Activated CD8-positive, alpha-beta memory T cell treated with anti-CD3 and anti-CD28 coated beads, Interleukin-2, amount 10 ng/mL, durations not matched to agents 7 days and 5 days (primary cell): ENCODE data around the gene CYB5A. TPM values are rescaled to one million over a fixed set of nuclear protein-coding genes. Genes with fewer than 3 reads are reported as not detected.
"Not testable (repeated sequence)": the region's sequence is repeated elsewhere in the genome, so short reads cannot be mapped to it uniquely, and the experiment has no call there.

Experiments used
- ATAC-seq: fragments of 150-1000 bp; cut with Tn5 transposase; one replicate; pipeline ENCODE4 v1.10.0; 2021; ENCODE audit warnings: moderate library complexity
- CTCF ChIA-PET: fragments of 350-600 bp; sonication (Branson Sonifier 250); formaldehyde crosslinking; loops from one replicate; lab custom pipeline; 2021; ENCODE audit warnings: antibody characterized with exemption; lab: Charles Lee
- DNase-seq: peaks from one replicate; pipeline ENCODE4 v3.0.0-alpha.2; 2020
- H3K27ac Mint-ChIP-seq: one replicate; pipeline ENCODE4 v1.8.0; 2021; ENCODE audit warnings: mild to moderate bottlenecking, mixed read lengths
- H3K27me3 Mint-ChIP-seq: one replicate; pipeline ENCODE4 v1.8.0; 2021; ENCODE audit warnings: mixed read lengths
- H3K36me3 Mint-ChIP-seq: one replicate; pipeline ENCODE4 v1.8.0; 2021; ENCODE audit warnings: mild to moderate bottlenecking, mixed read lengths
- H3K4me1 Mint-ChIP-seq: one replicate; pipeline ENCODE4 v1.8.0; 2021; ENCODE audit warnings: mixed read lengths
- H3K4me3 Mint-ChIP-seq: one replicate; pipeline ENCODE4 v1.8.0; 2021; ENCODE audit warnings: mild to moderate bottlenecking, moderate library complexity, mixed read lengths
- H3K9me3 Mint-ChIP-seq: one replicate; pipeline ENCODE4 v1.8.0; 2022; ENCODE audit warnings: low read depth, mixed read lengths
- total RNA-seq, 2 experiments: library from RNA; stranded (reverse); gene quantifications; one replicate each; pipeline ENCODE4 v1.2.3, GENCODE V29; 2021

CYB5A gene
- 10 to 100 TPM; 27.1 to 35.6 TPM for total RNA-seq

- CTCF ChIA-PET, result no interaction called here
- Mint-ChIP-seq H3K36me3 (peaks cover 2% of the 10 kb centered on the region), H3K9me3 (no peaks in the 10 kb centered on the region), H3K27ac (peak within 1 kb of the TSS; percentile 77), H3K4me1 (peaks cover 11% of the 10 kb centered on the region), H3K27me3 (no peaks in the 10 kb centered on the region), H3K4me3 (peak within 1 kb of the TSS; percentile 90)
- ATAC-seq (peak; percentile 99), DNase-seq (peak; percentile 98)
These were observed at the start of gene CYB5A for GRCh38 chr18:74291771-74292540. CYB5A (minus strand) TSS chr18:74291963; CDS start chr18:74291875, 88 bp downstream.

GRCh38 chr18:74337912-74338309, 46.1 kb upstream of the CYB5A start:
- CTCF ChIA-PET, result no interaction called here
- peaks cover 4% of the 10 kb centered on the region for H3K9me3 Mint-ChIP-seq
- H3K4me1 Mint-ChIP-seq, result peaks cover 5% of the 10 kb centered on the region
- no peak overlapping the region for H3K4me3 Mint-ChIP-seq
- DNase-seq, result no peak
- H3K36me3 Mint-ChIP-seq, result no peaks in the 10 kb centered on the region
- peaks cover 27% of the 10 kb centered on the region for H3K27me3 Mint-ChIP-seq
- H3K27ac Mint-ChIP-seq, result no peak overlapping the region
- ATAC-seq, result no peak

- no peak overlapping the region for H3K4me3 Mint-ChIP-seq
- peaks cover 4% of the 10 kb centered on the region for H3K9me3 Mint-ChIP-seq
- peaks cover 4% of the 10 kb centered on the region for H3K4me1 Mint-ChIP-seq
- no peak overlapping the region for H3K27ac Mint-ChIP-seq
- CTCF ChIA-PET, result no interaction called here
- H3K36me3 Mint-ChIP-seq, result no peaks in the 10 kb centered on the region
- DNase-seq (no peak), ATAC-seq (no peak)
- peaks cover 26% of the 10 kb centered on the region for H3K27me3 Mint-ChIP-seq
These were observed 45.6 kb upstream of the CYB5A start for GRCh38 chr18:74337155-74337911.

GRCh38 chr18:74336656-74337055, 44.9 kb upstream of the CYB5A start:
- Mint-ChIP-seq H3K27ac (no peak overlapping the region), H3K9me3 (peaks cover 4% of the 10 kb centered on the region), H3K4me3 (no peak overlapping the region), H3K36me3 (no peaks in the 10 kb centered on the region), H3K4me1 (peaks cover 3% of the 10 kb centered on the region), H3K27me3 (peaks cover 24% of the 10 kb centered on the region)
- DNase-seq, result no peak
- CTCF ChIA-PET, result no interaction called here
- ATAC-seq, result no peak

GRCh38 chr18:74334242-74334893, 42.6 kb upstream of the CYB5A start:
- Mint-ChIP-seq H3K27me3 (peaks cover 27% of the 10 kb centered on the region), H3K4me3 (no peak overlapping the region)
- CTCF ChIA-PET, result interaction anchor here (1.5 kb wide), 1 partner anchor 10 kb away, joined by 3 read pairs; no protein-coding TSS in a partner anchor

GRCh38 chr18:74333091-74333490, 41.3 kb upstream of the CYB5A start:
- no peak overlapping the region for H3K27ac Mint-ChIP-seq

More at GRCh38 chr18:74334242-74334893, 42.6 kb upstream of the CYB5A start:
- H3K9me3 Mint-ChIP-seq, result peaks cover 4% of the 10 kb centered on the region
- ATAC-seq (no peak), DNase-seq (no peak)
- peaks cover 3% of the 10 kb centered on the region for H3K4me1 Mint-ChIP-seq
- H3K36me3 Mint-ChIP-seq, result no peaks in the 10 kb centered on the region
- no peak overlapping the region for H3K27ac Mint-ChIP-seq

GRCh38 chr18:74331404-74331803, 39.6 kb upstream of the CYB5A start:
- no peaks in the 10 kb centered on the region for H3K36me3 Mint-ChIP-seq
- CTCF ChIA-PET, result no interaction called here

More at GRCh38 chr18:74333091-74333490, 41.3 kb upstream of the CYB5A start:
- H3K27me3 Mint-ChIP-seq, result peaks cover 21% of the 10 kb centered on the region
- no peak overlapping the region for H3K4me3 Mint-ChIP-seq
- peaks cover 4% of the 10 kb centered on the region for H3K9me3 Mint-ChIP-seq
- CTCF ChIA-PET, result no interaction called here
- H3K36me3 Mint-ChIP-seq, result no peaks in the 10 kb centered on the region
- peaks cover 3% of the 10 kb centered on the region for H3K4me1 Mint-ChIP-seq
- DNase-seq (no peak), ATAC-seq (no peak)

GRCh38 chr18:74329688-74330205, 38.0 kb upstream of the CYB5A start:
- Mint-ChIP-seq H3K27ac (no peak overlapping the region), H3K9me3 (peaks cover 4% of the 10 kb centered on the region), H3K36me3 (no peaks in the 10 kb centered on the region), H3K4me1 (peaks cover 3% of the 10 kb centered on the region), H3K4me3 (no peak overlapping the region), H3K27me3 (peaks cover 19% of the 10 kb centered on the region)
- CTCF ChIA-PET, result interaction anchor here (0.7 kb wide), 1 partner anchor 109 kb away, joined by 3 read pairs; no protein-coding TSS in a partner anchor
- no peak for ATAC-seq
- no peak for DNase-seq

More at GRCh38 chr18:74331404-74331803, 39.6 kb upstream of the CYB5A start:
- peaks cover 3% of the 10 kb centered on the region for H3K4me1 Mint-ChIP-seq
- no peak overlapping the region for H3K4me3 Mint-ChIP-seq
- DNase-seq (no peak), ATAC-seq (no peak)
- H3K27me3 Mint-ChIP-seq, result peaks cover 16% of the 10 kb centered on the region
- peaks cover 4% of the 10 kb centered on the region for H3K9me3 Mint-ChIP-seq
- no peak overlapping the region for H3K27ac Mint-ChIP-seq

- Mint-ChIP-seq H3K27ac (no peak overlapping the region), H3K27me3 (peaks cover 16% of the 10 kb centered on the region), H3K4me1 (no peaks in the 10 kb centered on the region), H3K9me3 (no peaks in the 10 kb centered on the region), H3K4me3 (no peak overlapping the region), H3K36me3 (no peaks in the 10 kb centered on the region)
- DNase-seq (no peak), ATAC-seq (no peak)
- CTCF ChIA-PET, result interaction anchor here (0.7 kb wide), 1 partner anchor 14 kb away, joined by 3 read pairs; no protein-coding TSS in a partner anchor
These were observed 36.4 kb upstream of the CYB5A start for GRCh38 chr18:74328206-74328605.

- H3K27ac Mint-ChIP-seq, H3K4me1 Mint-ChIP-seq, H3K9me3 Mint-ChIP-seq, H3K4me3 Mint-ChIP-seq, H3K36me3 Mint-ChIP-seq, DNase-seq, CTCF ChIA-PET, ATAC-seq: not testable (repeated sequence)
- H3K27me3 Mint-ChIP-seq, result peaks cover 18% of the 10 kb centered on the region
These were observed 35.0 kb upstream of the CYB5A start for GRCh38 chr18:74326791-74327190.

- no peaks in the 10 kb centered on the region for H3K36me3 Mint-ChIP-seq
- no peaks in the 10 kb centered on the region for H3K4me1 Mint-ChIP-seq
- DNase-seq (no peak), ATAC-seq (no peak)
- CTCF ChIA-PET, result interaction anchor here (0.9 kb wide), 1 partner anchor 16 kb away, joined by 4 read pairs; no protein-coding TSS in a partner anchor
- no peak overlapping the region for H3K4me3 Mint-ChIP-seq
- no peaks in the 10 kb centered on the region for H3K9me3 Mint-ChIP-seq
- H3K27ac Mint-ChIP-seq, result no peak overlapping the region
- H3K27me3 Mint-ChIP-seq, result peaks cover 18% of the 10 kb centered on the region
These were observed 34.5 kb upstream of the CYB5A start for GRCh38 chr18:74326231-74326630.

- ATAC-seq, result no peak
- no peaks in the 10 kb centered on the region for H3K9me3 Mint-ChIP-seq
- H3K27me3 Mint-ChIP-seq, result peaks cover 9% of the 10 kb centered on the region
- H3K27ac Mint-ChIP-seq, result no peak overlapping the region
- no peaks in the 10 kb centered on the region for H3K4me1 Mint-ChIP-seq
- CTCF ChIA-PET, result no interaction called here
- H3K4me3 Mint-ChIP-seq, result no peak overlapping the region
- DNase-seq, result no peak
- H3K36me3 Mint-ChIP-seq, result no peaks in the 10 kb centered on the region
These were observed 24.8 kb upstream of the CYB5A start for GRCh38 chr18:74316257-74317170.
